HG03378 (cell line): Measurements from ENCODE around the gene HMGA1.
"Not testable (repeated sequence)": the region's sequence is repeated elsewhere in the genome, so short reads cannot be mapped to it uniquely, and the experiment has no call there.

Source experiments
- ATAC-seq: cut with Tn5 transposase; IDR thresholded peaks from one replicate; pipeline ENCODE4 v1.9.1; 2021; ENCODE audit warnings: mild to moderate bottlenecking, moderate library complexity; ENCODE audit not compliant: unreplicated experiment

Gene HMGA1

DNA sequence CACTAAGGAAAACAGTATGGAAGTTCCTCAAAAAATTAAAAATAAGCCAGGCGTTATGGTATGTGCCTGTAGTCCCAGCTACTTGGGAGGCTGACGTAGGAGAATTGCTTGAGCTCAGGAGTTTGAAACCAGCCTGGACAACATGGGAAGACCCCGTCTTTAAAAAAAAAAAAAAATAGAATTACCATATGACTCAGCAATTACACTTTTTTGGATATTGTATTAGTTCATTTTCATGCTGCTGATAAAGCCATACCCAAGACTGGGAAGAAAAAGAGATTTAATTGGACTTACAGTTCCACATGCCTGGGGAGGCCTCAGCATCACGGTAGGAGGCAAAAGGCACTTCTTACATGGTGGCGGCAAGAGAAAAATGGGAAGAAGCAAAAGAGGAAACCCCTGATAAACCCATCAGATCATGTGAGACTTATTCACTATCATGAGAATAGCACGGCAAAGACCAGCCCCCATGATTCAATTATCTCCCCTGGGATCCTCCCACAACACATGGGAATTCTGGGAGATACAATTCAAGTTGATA is 22.9 kb downstream of the HMGA1 start:
- ATAC-seq = no peak

GRCh38 chr6:34260576-34261267 is 24.0 kb downstream of the HMGA1 start:
- ATAC-seq = no peak

GRCh38 chr6:34263484-34263883 is 26.8 kb downstream of the HMGA1 start:
- ATAC-seq = not testable (repeated sequence)

DNA sequence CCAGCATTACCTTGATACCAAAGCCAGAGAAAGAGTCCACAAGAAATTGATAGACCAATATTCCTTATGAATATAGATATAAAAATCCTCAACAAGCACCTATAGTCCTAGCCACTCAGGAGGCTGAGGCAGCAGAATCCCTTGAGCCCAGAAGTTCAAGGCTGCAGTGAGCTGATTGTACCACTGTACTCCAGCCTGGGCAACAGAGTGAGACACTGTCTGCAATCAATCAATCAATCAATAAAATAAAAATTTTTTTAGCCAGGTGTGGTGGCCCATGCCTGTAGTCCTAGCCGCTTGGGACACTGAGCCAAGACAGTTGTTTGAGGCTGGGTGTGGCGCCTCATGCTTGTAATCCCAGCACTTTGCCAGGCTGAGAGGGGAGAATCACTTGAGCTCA is 31.1 kb downstream of the HMGA1 start:
- no peak for ATAC-seq

GRCh38 chr6:34269132-34269531 is 32.5 kb downstream of the HMGA1 start:
- not testable (repeated sequence) for ATAC-seq

DNA sequence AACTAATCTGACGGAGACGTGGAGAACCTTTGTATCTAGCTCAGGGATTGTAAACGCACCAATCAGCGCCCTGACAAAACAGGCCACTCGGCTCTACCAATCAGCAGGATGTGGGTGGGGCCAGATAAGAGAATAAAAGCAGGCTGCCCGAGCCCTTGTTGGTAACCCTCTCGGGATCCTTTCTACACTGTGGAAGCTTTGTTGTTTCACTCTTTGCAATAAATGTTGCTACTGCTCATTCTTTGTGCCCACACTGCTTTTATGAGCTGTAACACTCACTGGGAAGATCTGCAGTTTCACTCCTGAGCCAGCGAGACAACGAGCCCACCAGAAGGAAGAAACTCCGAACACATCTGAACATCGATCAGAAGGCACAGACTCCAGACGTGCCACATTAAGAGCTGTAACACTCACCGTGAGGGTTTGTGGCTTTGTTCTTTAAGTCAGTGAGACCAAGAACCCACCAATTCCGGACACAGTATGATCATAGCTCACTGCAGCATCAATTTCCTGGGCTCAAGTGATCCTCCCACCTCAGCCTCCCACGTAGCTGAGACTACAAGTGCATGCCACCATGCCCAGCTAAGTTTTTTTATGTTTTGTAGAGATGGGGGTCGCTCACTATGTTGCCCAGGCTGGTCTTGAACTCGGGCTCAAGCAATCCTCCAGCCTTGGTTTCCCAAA is 33.1 kb downstream of the HMGA1 start:
- not testable (repeated sequence) for ATAC-seq

- ATAC-seq = no peak
Measured at GRCh38 chr6:34272013-34272926, 35.6 kb downstream of the HMGA1 start.

DNA sequence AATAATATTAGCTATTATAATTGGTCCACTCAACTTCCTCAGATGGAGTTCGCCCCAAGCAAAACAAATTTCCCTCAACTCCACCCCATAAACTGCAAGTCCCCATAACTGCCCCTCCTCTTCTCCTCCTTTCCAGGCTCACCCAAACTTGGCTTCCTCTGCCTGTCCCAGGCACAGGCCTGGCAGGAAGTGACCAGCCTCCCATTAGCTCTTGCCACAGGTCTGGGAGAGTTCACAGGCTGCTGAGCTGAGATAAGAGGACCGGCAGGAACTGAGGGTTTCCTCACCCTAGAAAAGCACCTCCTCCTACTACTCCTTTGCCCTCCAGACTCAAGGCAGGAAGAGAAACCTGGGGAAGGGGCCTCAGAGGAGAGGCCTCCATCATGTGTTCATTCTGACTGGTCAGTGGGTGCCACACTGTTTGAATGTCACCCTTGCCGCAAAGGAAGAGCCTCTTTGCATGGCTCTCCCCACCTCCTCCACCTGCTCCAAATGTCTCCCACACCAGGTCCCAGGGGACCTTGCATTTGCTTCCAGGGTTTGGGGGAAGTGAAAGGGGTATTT is 36.7 kb downstream of the HMGA1 start:
- ATAC-seq = no peak

GRCh38 chr6:34274129-34274528 is 37.5 kb downstream of the HMGA1 start:
- ATAC-seq = no peak

DNA sequence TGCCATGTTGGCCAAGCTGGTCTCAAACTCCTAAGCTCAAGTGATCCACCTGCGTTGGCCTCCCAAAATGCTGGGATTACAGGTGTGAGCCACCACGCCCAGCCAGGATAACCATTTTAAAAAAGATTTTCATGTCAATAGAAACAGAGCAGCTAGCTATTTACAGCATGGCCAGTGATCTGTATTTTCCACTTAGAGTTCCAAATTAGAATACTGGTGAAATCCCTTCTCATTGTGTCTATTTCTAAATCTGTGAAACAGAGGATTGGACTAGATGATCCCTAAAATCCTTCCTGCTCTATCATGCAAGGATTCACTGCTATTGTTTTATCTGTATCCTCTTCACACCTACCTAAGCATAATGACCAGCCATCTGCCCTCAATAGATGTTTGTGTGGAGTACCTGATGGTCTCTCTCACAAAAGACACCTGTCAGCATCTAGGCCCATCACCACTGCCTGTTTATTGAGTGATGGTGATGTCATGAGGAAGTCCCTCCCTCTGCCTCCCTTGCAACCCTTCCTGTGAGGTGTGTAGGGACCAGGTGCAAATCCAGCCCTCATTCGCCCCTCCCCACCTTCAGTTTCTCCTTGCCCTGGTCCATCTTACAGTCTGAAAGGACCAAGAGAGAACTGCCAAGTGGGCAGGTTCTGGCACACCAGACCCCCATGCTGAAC is 38.6 kb downstream of the HMGA1 start:
- ATAC-seq = no peak

GRCh38 chr6:34276191-34276590 is 39.5 kb downstream of the HMGA1 start:
- ATAC-seq = no peak

GRCh38 chr6:34276881-34277762 is 40.4 kb downstream of the HMGA1 start:
- no peak for ATAC-seq

DNA sequence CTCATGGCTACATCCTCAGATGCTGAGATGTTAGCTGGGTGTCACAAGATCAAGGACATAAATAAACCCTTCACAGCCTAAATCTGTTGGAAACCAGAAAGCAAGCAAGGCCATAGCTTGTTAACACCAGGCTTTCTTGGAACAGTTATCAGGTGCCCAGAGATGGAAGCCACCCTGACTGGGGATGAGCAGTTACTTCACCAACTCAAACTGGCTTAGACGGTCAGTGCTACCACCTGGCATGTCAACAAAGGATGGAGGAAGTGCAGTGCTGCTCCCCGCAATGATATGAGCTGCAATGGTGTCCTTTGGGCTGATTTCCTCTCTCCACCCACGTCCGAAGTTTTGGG is 41.1 kb downstream of the HMGA1 start:
- ATAC-seq = no peak

DNA sequence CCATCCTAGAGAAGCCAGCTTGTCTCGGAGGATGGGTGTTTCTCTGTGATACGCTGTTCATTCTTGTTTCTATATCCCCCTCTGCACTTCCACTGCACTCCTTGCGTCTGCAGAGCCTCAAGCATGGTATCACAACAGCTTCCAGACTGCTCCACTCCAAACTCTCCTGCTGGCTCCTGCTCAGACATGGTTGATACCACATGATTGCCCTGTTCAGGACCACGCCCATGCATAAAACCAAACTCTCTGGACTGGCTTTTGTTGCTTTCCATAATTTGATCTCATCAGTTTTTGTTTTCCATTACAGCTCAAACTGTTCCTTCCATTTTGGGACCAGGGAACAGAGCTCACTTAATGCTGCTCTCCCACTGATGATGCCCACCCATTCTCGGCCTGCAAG is 42.2 kb downstream of the HMGA1 start:
- ATAC-seq = no peak

DNA sequence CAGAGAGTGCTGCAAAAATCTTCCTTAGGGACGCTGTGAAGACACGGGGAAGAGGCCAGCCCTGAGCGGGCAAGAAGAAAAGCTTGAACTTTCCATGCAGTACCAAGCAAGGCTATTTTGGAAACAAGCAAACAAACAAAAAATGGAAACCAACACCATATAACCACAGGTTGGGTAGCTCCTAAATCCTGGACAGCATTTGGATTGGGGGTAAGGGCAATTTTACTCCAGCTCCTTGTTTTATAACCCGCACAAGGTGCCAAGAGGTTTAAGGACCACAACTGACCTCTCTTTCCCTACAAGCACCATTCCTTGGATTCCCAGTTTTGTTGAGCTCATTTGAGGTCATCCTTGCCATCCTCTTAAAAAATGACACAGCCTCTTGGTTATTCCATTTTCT is 43.5 kb downstream of the HMGA1 start:
- ATAC-seq = no peak

GRCh38 chr6:34281702-34282334 is 45.1 kb downstream of the HMGA1 start:
- no peak for ATAC-seq

DNA sequence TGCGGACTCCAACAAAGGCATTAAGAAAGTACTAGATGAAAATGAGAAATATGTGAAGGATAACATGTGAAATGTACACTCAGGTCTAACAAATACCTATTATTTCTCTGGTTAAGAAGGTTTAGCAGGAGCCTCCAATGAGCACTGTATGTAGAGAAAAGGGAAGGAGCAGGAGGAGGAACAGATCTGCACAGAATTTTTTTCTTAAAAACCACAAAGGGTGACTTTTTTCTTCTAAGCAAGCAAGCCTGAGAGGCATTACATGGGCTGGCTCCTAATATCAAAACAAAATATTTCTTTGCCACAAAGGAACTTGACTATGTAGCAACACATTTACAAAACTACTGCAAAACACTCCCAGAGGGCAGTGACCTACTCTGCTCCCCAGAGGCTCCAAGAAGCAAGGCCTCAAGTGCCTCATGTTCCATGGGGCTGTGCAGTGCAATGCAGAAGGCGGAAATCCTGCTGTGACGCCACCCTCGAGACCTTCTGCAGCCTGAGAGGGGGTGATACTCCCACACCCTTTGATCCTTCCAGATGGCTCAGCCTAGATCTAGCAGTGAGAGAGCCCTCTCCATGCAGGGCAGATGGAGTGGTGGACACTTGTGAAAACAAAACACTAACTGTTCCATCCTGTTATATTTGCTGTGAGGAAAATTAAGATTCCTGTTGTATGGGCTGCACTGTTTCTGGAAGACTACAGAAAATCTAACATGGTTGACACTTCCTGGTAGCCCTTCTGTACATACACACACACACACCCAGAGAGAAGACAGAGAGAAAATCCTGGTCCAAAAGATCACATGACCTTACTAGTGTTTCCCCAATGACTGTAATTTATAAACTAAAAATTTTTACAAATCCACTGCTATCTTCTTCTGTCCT is 48.1 kb downstream of the HMGA1 start:
- no peak for ATAC-seq
